ENCODE measurements around the gene NLN. TPM values are rescaled to one million over a fixed set of nuclear protein-coding genes. Genes with fewer than 3 reads are reported as not detected.

The NLN gene
- total RNA-seq, 1 experiment from 2014 or later, result 42.1 TPM

DNA sequence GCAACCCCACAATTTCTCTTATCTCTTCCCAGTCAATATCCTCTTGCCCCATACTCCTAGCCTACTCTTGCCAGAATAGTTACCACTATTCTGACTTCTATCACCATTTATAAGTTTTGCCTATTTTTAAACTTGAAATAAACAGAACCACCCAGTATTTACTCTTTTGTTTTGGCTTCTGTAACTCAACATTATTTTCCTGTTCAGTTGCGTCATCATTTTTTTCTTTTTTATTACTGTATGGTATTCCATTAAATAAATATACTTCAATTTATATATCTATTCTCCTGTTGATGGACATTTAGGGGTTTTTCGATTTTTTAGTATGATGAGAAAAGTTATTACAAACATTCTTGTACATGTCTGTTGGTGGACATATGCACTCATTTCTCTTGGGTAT, 141.7 kb downstream of the NLN start:
- no peak for DNase-seq (ENCODE audit: unreplicated experiment)
- Mint-ChIP-seq H3K27me3 (ENCODE audit: insufficient read depth, unreplicated experiment) (no peaks in the 10 kb centered on the region), H3K4me3 (ENCODE audit: unreplicated experiment) (no peak overlapping the region), H3K4me1 (ENCODE audit: insufficient read depth, unreplicated experiment) (peaks cover 12% of the 10 kb centered on the region), H3K36me3 (ENCODE audit: insufficient read depth, unreplicated experiment) (no peaks in the 10 kb centered on the region), H3K9me3 (ENCODE audit: unreplicated experiment) (no peaks in the 10 kb centered on the region), H3K27ac (ENCODE audit: low read depth, unreplicated experiment) (no peak overlapping the region)
- POLR2A ChIA-PET, result no interaction called here
- intact Hi-C loops (cut with micrococcal nuclease), result no loop called here
- BruUV-seq (replicated peaks), result no TSS peak
- TF ChIP-seq, protein P1, sequence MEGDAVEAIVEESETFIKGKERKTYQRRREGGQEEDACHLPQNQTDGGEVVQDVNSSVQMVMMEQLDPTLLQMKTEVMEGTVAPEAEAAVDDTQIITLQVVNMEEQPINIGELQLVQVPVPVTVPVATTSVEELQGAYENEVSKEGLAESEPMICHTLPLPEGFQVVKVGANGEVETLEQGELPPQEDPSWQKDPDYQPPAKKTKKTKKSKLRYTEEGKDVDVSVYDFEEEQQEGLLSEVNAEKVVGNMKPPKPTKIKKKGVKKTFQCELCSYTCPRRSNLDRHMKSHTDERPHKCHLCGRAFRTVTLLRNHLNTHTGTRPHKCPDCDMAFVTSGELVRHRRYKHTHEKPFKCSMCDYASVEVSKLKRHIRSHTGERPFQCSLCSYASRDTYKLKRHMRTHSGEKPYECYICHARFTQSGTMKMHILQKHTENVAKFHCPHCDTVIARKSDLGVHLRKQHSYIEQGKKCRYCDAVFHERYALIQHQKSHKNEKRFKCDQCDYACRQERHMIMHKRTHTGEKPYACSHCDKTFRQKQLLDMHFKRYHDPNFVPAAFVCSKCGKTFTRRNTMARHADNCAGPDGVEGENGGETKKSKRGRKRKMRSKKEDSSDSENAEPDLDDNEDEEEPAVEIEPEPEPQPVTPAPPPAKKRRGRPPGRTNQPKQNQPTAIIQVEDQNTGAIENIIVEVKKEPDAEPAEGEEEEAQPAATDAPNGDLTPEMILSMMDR (IDR thresholded peaks at IDR 0.05; ENCODE audit: unreplicated experiment), result no peak
- CTCF ChIA-PET, result interaction anchor here (0.7 kb wide), 1 partner anchor 17 kb away, joined by 5 read pairs; no protein-coding TSS in a partner anchor

DNA sequence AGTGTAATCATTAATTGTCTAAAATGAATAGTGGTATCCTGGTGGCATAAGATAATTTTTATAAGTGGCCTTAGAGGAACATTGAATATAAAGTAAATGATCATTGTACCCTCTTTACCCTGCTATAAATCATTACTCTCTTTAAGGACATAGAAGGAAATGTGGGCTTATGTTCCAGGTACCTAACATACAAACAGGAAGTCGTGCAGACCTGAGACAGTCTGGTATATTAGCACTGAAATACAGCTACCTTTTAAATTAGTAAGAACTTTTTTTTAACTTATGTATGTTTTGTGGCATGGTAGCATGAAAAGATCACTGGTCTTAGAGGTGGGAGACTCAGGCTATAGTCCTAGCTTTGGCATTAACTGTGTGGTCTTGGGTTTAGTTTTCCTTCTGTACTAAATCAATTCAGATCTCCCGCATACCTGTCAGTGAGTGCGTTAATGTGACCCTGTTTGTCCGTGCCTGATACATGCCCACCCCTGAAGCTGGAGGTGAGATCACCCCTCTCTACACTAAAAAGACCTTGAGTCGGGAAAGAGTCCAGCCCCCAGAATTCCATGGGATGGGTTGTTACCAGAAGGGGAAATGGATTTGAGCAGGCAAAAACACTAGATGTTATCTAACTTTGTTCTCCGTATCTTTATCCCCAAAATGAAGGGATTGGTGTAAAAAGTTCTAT, 145.0 kb downstream of the NLN start:
- no peak overlapping the region for H3K27ac Mint-ChIP-seq (ENCODE audit: low read depth, unreplicated experiment)
- POLR2A ChIA-PET, result interaction anchor here (0.6 kb wide), 1 partner anchor 11 kb away, joined by 4 read pairs; no protein-coding TSS in a partner anchor

DNA sequence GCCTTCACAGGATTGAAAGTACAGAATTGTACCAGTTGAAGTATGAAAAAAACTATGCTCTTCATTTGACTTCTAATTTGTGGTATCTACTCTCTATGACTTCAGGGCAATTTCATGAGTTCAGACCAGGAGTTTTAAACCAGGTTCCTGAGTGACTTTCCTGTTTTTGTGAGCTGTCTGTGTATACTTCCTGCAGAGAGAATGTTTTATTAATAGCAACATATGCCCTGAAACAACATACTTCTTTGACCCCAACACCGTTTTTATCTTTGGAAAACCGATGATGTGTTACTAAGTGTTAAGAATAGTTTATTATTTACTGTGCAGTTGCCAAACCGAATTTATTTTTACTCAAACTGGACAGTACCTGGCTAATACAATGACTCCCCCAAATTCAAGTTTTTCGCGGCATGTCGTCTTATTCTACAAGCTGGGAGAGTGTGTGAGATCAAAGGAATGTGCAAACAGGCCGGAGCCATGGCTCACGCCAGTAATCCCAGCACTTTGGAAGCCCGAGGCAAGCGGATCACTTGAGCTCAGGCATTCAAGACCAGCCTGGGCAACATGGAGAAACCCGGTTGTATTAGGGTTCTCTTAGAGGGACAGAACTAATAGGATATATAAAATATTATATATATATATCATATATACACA, 145.7 kb downstream of the NLN start:
- Mint-ChIP-seq H3K9me3 (ENCODE audit: unreplicated experiment) (no peaks in the 10 kb centered on the region), H3K27me3 (ENCODE audit: insufficient read depth, unreplicated experiment) (no peaks in the 10 kb centered on the region), H3K4me3 (ENCODE audit: unreplicated experiment) (no peak overlapping the region), H3K36me3 (ENCODE audit: insufficient read depth, unreplicated experiment) (no peaks in the 10 kb centered on the region), H3K27ac (ENCODE audit: low read depth, unreplicated experiment) (no peak overlapping the region), H3K4me1 (ENCODE audit: insufficient read depth, unreplicated experiment) (peaks cover 2% of the 10 kb centered on the region)
- intact Hi-C loops (cut with micrococcal nuclease), result no loop called here
- TF ChIP-seq, protein P1 (IDR thresholded peaks at IDR 0.05; ENCODE audit: unreplicated experiment), result no peak
- CTCF ChIA-PET, result no interaction called here
- no peak for DNase-seq (ENCODE audit: unreplicated experiment)
- POLR2A ChIA-PET, result interaction anchor here (0.6 kb wide), 1 partner anchor 40 kb away, joined by 3 read pairs; no protein-coding TSS in a partner anchor
- no TSS peak for BruUV-seq (replicated peaks)

More for the DNA sequence above, 145.0 kb downstream of the NLN start:
- Mint-ChIP-seq H3K4me3 (ENCODE audit: unreplicated experiment) (no peak overlapping the region), H3K27me3 (ENCODE audit: insufficient read depth, unreplicated experiment) (no peaks in the 10 kb centered on the region), H3K9me3 (ENCODE audit: unreplicated experiment) (no peaks in the 10 kb centered on the region), H3K36me3 (ENCODE audit: insufficient read depth, unreplicated experiment) (no peaks in the 10 kb centered on the region), H3K4me1 (ENCODE audit: insufficient read depth, unreplicated experiment) (peaks cover 6% of the 10 kb centered on the region)
- DNase-seq (ENCODE audit: unreplicated experiment), result no peak
- BruUV-seq (replicated peaks), result no TSS peak
- CTCF ChIA-PET, result no interaction called here
- intact Hi-C loops (cut with micrococcal nuclease), result no loop called here
- TF ChIP-seq, protein P1 (IDR thresholded peaks at IDR 0.05; ENCODE audit: unreplicated experiment), result no peak

DNA sequence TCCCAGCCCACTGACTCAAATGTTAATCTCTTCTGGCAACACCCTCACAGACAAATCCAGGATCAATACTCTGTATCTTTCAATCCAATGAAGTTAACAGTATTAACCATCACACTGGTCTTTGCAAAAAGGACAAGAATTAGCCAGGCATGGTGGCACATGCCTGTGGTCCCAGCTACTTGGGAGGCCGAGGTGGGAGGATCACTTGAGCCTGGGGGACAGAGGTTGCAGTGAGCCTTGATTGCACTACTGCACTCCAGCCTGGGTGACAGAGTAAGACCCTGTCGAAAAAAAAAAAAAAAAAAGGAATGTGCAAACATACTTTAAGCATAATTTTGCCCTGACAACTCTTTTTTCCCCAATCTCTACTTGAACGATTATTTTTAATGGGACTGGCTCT, 146.5 kb downstream of the NLN start:
- ChIA-PET CTCF (no interaction called here), POLR2A (interaction anchor here (0.6 kb wide), 1 partner anchor 243 kb away, joined by 4 read pairs; no protein-coding TSS in a partner anchor)
- TF ChIP-seq, protein P1 (IDR thresholded peaks at IDR 0.05; ENCODE audit: unreplicated experiment), result no peak
- no peak for DNase-seq (ENCODE audit: unreplicated experiment)
- Mint-ChIP-seq H3K4me1 (ENCODE audit: insufficient read depth, unreplicated experiment) (peaks cover 6% of the 10 kb centered on the region), H3K9me3 (ENCODE audit: unreplicated experiment) (no peaks in the 10 kb centered on the region), H3K27me3 (ENCODE audit: insufficient read depth, unreplicated experiment) (no peaks in the 10 kb centered on the region), H3K4me3 (ENCODE audit: unreplicated experiment) (no peak overlapping the region), H3K27ac (ENCODE audit: low read depth, unreplicated experiment) (no peak overlapping the region), H3K36me3 (ENCODE audit: insufficient read depth, unreplicated experiment) (no peaks in the 10 kb centered on the region)
- BruUV-seq (replicated peaks), result no TSS peak
- intact Hi-C loops (cut with micrococcal nuclease), result no loop called here

All from MCF 10A (cell line).